Suprapubic skin (tissue), 3 donors: ENCODE results near the gene NPR2.

Experiments used
- CTCF ChIP-seq, 2 donors: fragments of 200-600 bp in 1 of 2; fragments of 450-650 bp in 1 of 2; sonication (generic) in 1 of 2; IDR thresholded peaks; one replicate each; pipeline ENCODE4 v1.5.1; 2016 to 2019; ENCODE audit warnings: antibody characterized with exemption in 2 of 2, mild to moderate bottlenecking in 1 of 2, moderate library complexity in 1 of 2
- POLR2AphosphoS5 ChIP-seq, 3 donors: sonication (generic); formaldehyde crosslinking; IDR thresholded peaks; one replicate each; pipeline ENCODE4 v1.6.1; 2017; ENCODE audit warnings: antibody characterized with exemption in 3 of 3

- TF ChIP-seq CTCF (IDR thresholded peaks at IDR 0.05) (no peak), POLR2AphosphoS5 (IDR thresholded peaks at IDR 0.05) (no peak)
Observed at GRCh38 chr9:35746583-35746982, 44.8 kb upstream of the NPR2 start.
